ENCODE measurements around the gene PPP2R2B.

DNA sequence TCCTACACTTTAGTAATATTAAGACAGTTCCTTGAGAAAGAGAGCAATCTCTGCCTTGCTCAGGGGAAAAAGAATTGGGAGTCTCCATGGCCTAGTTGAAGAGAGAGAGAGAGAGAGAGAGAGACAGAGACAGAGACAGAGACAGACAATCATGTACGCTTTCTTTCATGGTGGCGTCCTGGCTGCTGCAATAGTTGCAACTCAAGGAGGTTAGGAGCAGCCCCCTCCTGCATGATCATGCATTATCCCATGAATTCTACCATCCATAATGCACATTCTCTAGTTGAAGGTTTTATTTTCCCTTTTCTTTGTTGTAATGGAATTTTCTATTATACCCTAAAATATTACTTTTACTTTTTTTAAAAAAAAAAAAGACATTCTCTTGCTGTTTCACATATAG, 50.7 kb downstream of the PPP2R2B start:
- TF ChIP-seq, protein P1, sequence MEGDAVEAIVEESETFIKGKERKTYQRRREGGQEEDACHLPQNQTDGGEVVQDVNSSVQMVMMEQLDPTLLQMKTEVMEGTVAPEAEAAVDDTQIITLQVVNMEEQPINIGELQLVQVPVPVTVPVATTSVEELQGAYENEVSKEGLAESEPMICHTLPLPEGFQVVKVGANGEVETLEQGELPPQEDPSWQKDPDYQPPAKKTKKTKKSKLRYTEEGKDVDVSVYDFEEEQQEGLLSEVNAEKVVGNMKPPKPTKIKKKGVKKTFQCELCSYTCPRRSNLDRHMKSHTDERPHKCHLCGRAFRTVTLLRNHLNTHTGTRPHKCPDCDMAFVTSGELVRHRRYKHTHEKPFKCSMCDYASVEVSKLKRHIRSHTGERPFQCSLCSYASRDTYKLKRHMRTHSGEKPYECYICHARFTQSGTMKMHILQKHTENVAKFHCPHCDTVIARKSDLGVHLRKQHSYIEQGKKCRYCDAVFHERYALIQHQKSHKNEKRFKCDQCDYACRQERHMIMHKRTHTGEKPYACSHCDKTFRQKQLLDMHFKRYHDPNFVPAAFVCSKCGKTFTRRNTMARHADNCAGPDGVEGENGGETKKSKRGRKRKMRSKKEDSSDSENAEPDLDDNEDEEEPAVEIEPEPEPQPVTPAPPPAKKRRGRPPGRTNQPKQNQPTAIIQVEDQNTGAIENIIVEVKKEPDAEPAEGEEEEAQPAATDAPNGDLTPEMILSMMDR (IDR thresholded peaks at IDR 0.05): no peak
- no peak for TF ChIP-seq POLR2A (IDR thresholded peaks at IDR 0.05)
